CD14-positive monocyte (primary cell): ENCODE results near the gene NAA16. TPM values are rescaled to one million over a fixed set of nuclear protein-coding genes. Genes with fewer than 3 reads are reported as not detected.

Source experiments
- DNase-seq, 3 donors: peaks; one replicate each; pipeline ENCODE4 v3.0.0-alpha.2; 2011 to 2022
- H2AFZ ChIP-seq: 2 replicates; pipeline ENCODE4 v1.6.0; 2012; ENCODE audit warnings: mild to moderate bottlenecking, low read depth, low read length, inconsistent platforms; ENCODE audit not compliant: insufficient read depth, poor library complexity, severe bottlenecking
- H3K27ac ChIP-seq, 2 donors: 1 replicate in 1 of 2; 2 replicates in 1 of 2; pipeline ENCODE4 v1.5.1; 2012 to 2013; ENCODE audit warnings: low read length in 2 of 2, control low read depth in 1 of 2, inconsistent platforms in 1 of 2, low read depth in 1 of 2, mild to moderate bottlenecking in 1 of 2
- H3K27me3 ChIP-seq, 2 donors: one replicate each; pipeline versions ENCODE4 v1.6.0 to v1.6.1; 2011 to 2013; ENCODE audit warnings: low read length in 2 of 2; ENCODE audit not compliant: control insufficient read depth in 2 of 2, insufficient read depth in 2 of 2
- H3K36me3 ChIP-seq, 2 donors: replicated peaks in 1 of 2; 1 replicate in 1 of 2; 2 replicates in 1 of 2; pipeline versions ENCODE4 v1.5.1 to v1.6.1; 2012 to 2013; ENCODE audit warnings: low read length in 2 of 2, control low read depth in 1 of 2, inconsistent platforms in 1 of 2, mild to moderate bottlenecking in 1 of 2; ENCODE audit not compliant: insufficient read depth in 2 of 2, control insufficient read depth in 1 of 2
- H3K4me1 ChIP-seq, 2 donors: 1 replicate in 1 of 2; 2 replicates in 1 of 2; pipeline versions ENCODE4 v1.5.1 to v1.6.1; 2012 to 2013; ENCODE audit warnings: low read length in 2 of 2, control low read depth in 1 of 2, inconsistent platforms in 1 of 2, mild to moderate bottlenecking in 1 of 2, moderate library complexity in 1 of 2; ENCODE audit not compliant: insufficient read depth in 2 of 2, control insufficient read depth in 1 of 2
- H3K4me2 ChIP-seq: replicated peaks from 2 replicates; pipeline ENCODE3; 2012; ENCODE audit warnings: low read length, moderate library complexity, mild to moderate bottlenecking; ENCODE audit not compliant: poor library complexity, severe bottlenecking; ENCODE audit errors: extremely low read depth
- H3K4me3 ChIP-seq, 3 experiments: fragments of 200-600 bp in 1 of 3; sonication (generic) in 1 of 3; replicated peaks in 1 of 3; 1 replicate in 2 of 3; 2 replicates in 1 of 3; pipeline ENCODE4 v1.5.1; 2011 to 2013; ENCODE audit warnings: low read length in 3 of 3, mild to moderate bottlenecking in 3 of 3, control low read depth in 2 of 3, low read depth in 2 of 3, inconsistent platforms in 1 of 3, moderate library complexity in 1 of 3
- H3K79me2 ChIP-seq: 2 replicates; pipeline ENCODE4 v1.6.0; 2012; ENCODE audit warnings: mild to moderate bottlenecking, control low read depth, inconsistent platforms, low read length, moderate library complexity; ENCODE audit not compliant: insufficient read depth
- H3K9ac ChIP-seq: 2 replicates; pipeline ENCODE4 v1.6.0; 2017; ENCODE audit warnings: low read length, mild to moderate bottlenecking; ENCODE audit not compliant: insufficient read depth, poor library complexity, severe bottlenecking
- H3K9me3 ChIP-seq, 2 donors: replicated peaks in 1 of 2; 1 replicate in 1 of 2; 2 replicates in 1 of 2; pipeline versions ENCODE4 v1.5.1 to v1.6.1; 2012 to 2013; ENCODE audit warnings: low read length in 2 of 2, control low read depth in 1 of 2; ENCODE audit not compliant: control insufficient read depth in 1 of 2, insufficient read depth in 1 of 2
- H4K20me1 ChIP-seq: 2 replicates; pipeline ENCODE4 v1.6.0; 2012; ENCODE audit warnings: mild to moderate bottlenecking, low read length, control low read depth, moderate library complexity; ENCODE audit not compliant: insufficient read depth
- H3K27ac Mint-ChIP-seq, 7 donors: one replicate each; pipeline ENCODE4 v1.8.0; 2020; ENCODE audit warnings: mild to moderate bottlenecking in 7 of 7, mixed read lengths in 7 of 7, moderate library complexity in 6 of 7, inconsistent platforms in 2 of 7
- H3K27me3 Mint-ChIP-seq, 3 donors: one replicate each; pipeline ENCODE4 v1.8.0; 2021 to 2022; ENCODE audit warnings: low read depth in 3 of 3, mild to moderate bottlenecking in 3 of 3, mixed read lengths in 3 of 3, moderate library complexity in 3 of 3, inconsistent platforms in 1 of 3
- H3K36me3 Mint-ChIP-seq, 2 donors: one replicate each; pipeline ENCODE4 v1.8.0; 2020; ENCODE audit warnings: mixed read lengths in 2 of 2, inconsistent platforms in 1 of 2, mild to moderate bottlenecking in 1 of 2
- H3K4me1 Mint-ChIP-seq: one replicate; pipeline ENCODE4 v1.8.0; 2020; ENCODE audit warnings: mild to moderate bottlenecking, mixed read lengths
- H3K4me3 Mint-ChIP-seq, 2 donors: one replicate each; pipeline ENCODE4 v1.8.0; 2020; ENCODE audit warnings: mild to moderate bottlenecking in 2 of 2, mixed read lengths in 2 of 2, moderate library complexity in 1 of 2
- H3K9me3 Mint-ChIP-seq, 7 donors: one replicate each; pipeline ENCODE4 v1.8.0; 2020 to 2022; ENCODE audit warnings: mixed read lengths in 7 of 7, mild to moderate bottlenecking in 6 of 7, moderate library complexity in 6 of 7, inconsistent platforms in 2 of 7
- WGBS: methylation state at CpG from one replicate; pipeline ENCODE4 v1.1.5; 2013; ENCODE audit warnings: missing lambda C conversion rate; ENCODE audit not compliant: insufficient coverage; 5-methylcytosine and 5-hydroxymethylcytosine counted together
- intact Hi-C, 2 donors: fragments of 100-400 bp; cut with micrococcal nuclease; formaldehyde crosslinking; loops; one replicate each; pipeline versions ENCODE4 v1.15.0 to v1.15.1; 2023
- polyA plus RNA-seq, 3 donors: library from polyadenylated mRNA; depleted of rRNA in 1 of 3; unstranded in 2 of 3; stranded (reverse) in 1 of 3; fragments of 300-500 nt in 2 of 3; fragments of >200 nt in 1 of 3; fragmentation: Illumina TruSeq in 2 of 3; gene quantifications; 1 replicate in 2 of 3; 2 replicates in 1 of 3; pipeline ENCODE4 v1.2.3, GENCODE V29; 2012 to 2021
- TF ChIP-seq, protein P1 (sequence below): fragments of 200-600 bp; IDR thresholded peaks from one replicate; pipeline ENCODE4 v1.8.0; 2022; ENCODE audit warnings: antibody characterized with exemption, mild to moderate bottlenecking

Gene NAA16
- polyA plus RNA-seq, 3 donors, result 3.8 to 20.6 (median 5.9) TPM

GRCh38 chr13:41411522-41411921 is 100.5 kb downstream of the NAA16 start:
- DNase-seq, result peak in 2 of 3 donors; percentile 9 to 29
- Mint-ChIP-seq H3K9me3 (peaks cover 0 to 4% (median 1%) of the 10 kb centered on the region in 7 donors), H3K4me3 (no peak overlapping the region), H3K27ac (no peak overlapping the region), H3K4me1 (no peaks in the 10 kb centered on the region), H3K27me3 (no peaks in the 10 kb centered on the region), H3K36me3 (no peaks in the 10 kb centered on the region)
- H3K4me2 ChIP-seq, result no peak overlapping the region
- no peak overlapping the region for H3K27ac ChIP-seq
- H3K27me3 ChIP-seq, result no peaks in the 10 kb centered on the region
- intact Hi-C loops, result no loop called here
- H3K4me1 ChIP-seq, result no peaks in the 10 kb centered on the region
- no peaks in the 10 kb centered on the region for H4K20me1 ChIP-seq
- 50% methylated on average over 1 of the region's 5 CpGs for WGBS
- no peaks in the 10 kb centered on the region for H3K9me3 ChIP-seq
- no peak overlapping the region for H2AFZ ChIP-seq
- H3K9ac ChIP-seq, result no peak overlapping the region
- H3K36me3 ChIP-seq, result no peaks in the 10 kb centered on the region
- no peak overlapping the region for H3K4me3 ChIP-seq
- no peaks in the 10 kb centered on the region for H3K79me2 ChIP-seq
- TF ChIP-seq, protein P1, sequence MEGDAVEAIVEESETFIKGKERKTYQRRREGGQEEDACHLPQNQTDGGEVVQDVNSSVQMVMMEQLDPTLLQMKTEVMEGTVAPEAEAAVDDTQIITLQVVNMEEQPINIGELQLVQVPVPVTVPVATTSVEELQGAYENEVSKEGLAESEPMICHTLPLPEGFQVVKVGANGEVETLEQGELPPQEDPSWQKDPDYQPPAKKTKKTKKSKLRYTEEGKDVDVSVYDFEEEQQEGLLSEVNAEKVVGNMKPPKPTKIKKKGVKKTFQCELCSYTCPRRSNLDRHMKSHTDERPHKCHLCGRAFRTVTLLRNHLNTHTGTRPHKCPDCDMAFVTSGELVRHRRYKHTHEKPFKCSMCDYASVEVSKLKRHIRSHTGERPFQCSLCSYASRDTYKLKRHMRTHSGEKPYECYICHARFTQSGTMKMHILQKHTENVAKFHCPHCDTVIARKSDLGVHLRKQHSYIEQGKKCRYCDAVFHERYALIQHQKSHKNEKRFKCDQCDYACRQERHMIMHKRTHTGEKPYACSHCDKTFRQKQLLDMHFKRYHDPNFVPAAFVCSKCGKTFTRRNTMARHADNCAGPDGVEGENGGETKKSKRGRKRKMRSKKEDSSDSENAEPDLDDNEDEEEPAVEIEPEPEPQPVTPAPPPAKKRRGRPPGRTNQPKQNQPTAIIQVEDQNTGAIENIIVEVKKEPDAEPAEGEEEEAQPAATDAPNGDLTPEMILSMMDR, result no peak

DNA sequence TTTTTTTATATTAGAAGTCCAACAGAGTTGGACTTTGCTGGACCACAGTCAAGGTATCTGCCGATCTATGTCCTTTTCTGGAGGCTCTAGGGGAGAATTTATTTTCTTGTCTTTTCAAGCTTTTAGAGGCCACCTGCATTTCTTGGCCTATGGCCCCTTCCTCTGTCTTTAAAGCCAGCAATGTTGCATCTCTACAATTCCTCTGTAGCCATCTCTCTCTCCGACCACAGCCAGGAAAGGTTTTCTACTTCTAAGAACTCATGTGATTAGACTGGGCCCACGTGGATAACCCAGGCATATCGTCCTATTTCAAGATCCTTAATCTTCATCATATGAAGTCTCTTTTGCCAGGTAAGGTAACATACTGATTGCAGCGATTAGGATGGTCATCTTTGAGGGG is 102.8 kb downstream of the NAA16 start:
- peaks cover 0 to 5% (median 2%) of the 10 kb centered on the region in 7 donors for H3K9me3 Mint-ChIP-seq
- intact Hi-C loops, result no loop called here
- H3K79me2 ChIP-seq, result no peaks in the 10 kb centered on the region

More for the DNA sequence above, 102.8 kb downstream of the NAA16 start:
- H3K4me2 ChIP-seq, result no peak overlapping the region
- Mint-ChIP-seq H3K36me3 (no peaks in the 10 kb centered on the region), H3K4me3 (no peak overlapping the region), H3K27ac (peak overlapping the region in 1 of 7 donors; percentile 37), H3K4me1 (no peaks in the 10 kb centered on the region), H3K27me3 (peaks cover 0 to 2% (median 0%) of the 10 kb centered on the region in 3 donors)
- no peak overlapping the region for H3K4me3 ChIP-seq
- H4K20me1 ChIP-seq, result no peaks in the 10 kb centered on the region
- H3K27ac ChIP-seq, result no peak overlapping the region
- no peaks in the 10 kb centered on the region for H3K27me3 ChIP-seq
- no peak for DNase-seq
- TF ChIP-seq, protein P1, result no peak
- no peak overlapping the region for H2AFZ ChIP-seq
- H3K4me1 ChIP-seq, result no peaks in the 10 kb centered on the region
- no peaks in the 10 kb centered on the region for H3K9me3 ChIP-seq
- H3K9ac ChIP-seq, result no peak overlapping the region
- no peaks in the 10 kb centered on the region for H3K36me3 ChIP-seq
- WGBS, result 86% methylated on average over 1 of the region's 5 CpGs
